Tibial nerve (tissue), 3 donors: ENCODE data around the gene SDC1.
"Not testable (repeated sequence)": the region's sequence is repeated elsewhere in the genome, so short reads cannot be mapped to it uniquely, and the experiment has no call there.

Experiments used
- CTCF ChIP-seq, 5 experiments: fragments of 200-600 bp in 3 of 5; fragments of 450-650 bp in 2 of 5; sonication (generic) in 3 of 5; IDR thresholded peaks; one replicate each; pipeline ENCODE4 v1.5.1; 2016 to 2019; ENCODE audit warnings: antibody characterized with exemption in 5 of 5, mild to moderate bottlenecking in 3 of 5, moderate library complexity in 2 of 5
- POLR2A ChIP-seq, 2 donors: fragments of 450-650 bp; IDR thresholded peaks; one replicate each; pipeline ENCODE4 v1.6.1; 2017; ENCODE audit warnings: antibody characterized with exemption in 2 of 2, mild to moderate bottlenecking in 2 of 2, moderate library complexity in 2 of 2

GRCh38 chr2:20195016-20195411, 29.9 kb downstream of the SDC1 start:
- not testable (repeated sequence) for TF ChIP-seq CTCF, POLR2A (IDR thresholded peaks at IDR 0.05)
